Thyroid gland (tissue), 4 donors: ENCODE data around the gene CIDEC. TPM values are rescaled to one million over a fixed set of nuclear protein-coding genes. Genes with fewer than 3 reads are reported as not detected.

ENCODE experiments used
- DNase-seq, 2 donors: peaks; one replicate each; pipeline ENCODE4 v3.0.0-alpha.2; 2019
- H3K27ac ChIP-seq, 3 donors: fragments of 200-600 bp; sonication (generic); 1 replicate in 2 of 3; 2 replicates in 1 of 3; pipeline ENCODE4 v1.5.1; 2016 to 2019; ENCODE audit warnings: mild to moderate bottlenecking in 1 of 3, moderate library complexity in 1 of 3
- H3K27me3 ChIP-seq: fragments of 200-600 bp; sonication (generic); one replicate; pipeline ENCODE4 v1.5.1; 2019
- H3K36me3 ChIP-seq, 2 donors: fragments of 200-600 bp; sonication (generic); one replicate each; pipeline ENCODE4 v1.5.1; 2016 to 2019
- H3K4me1 ChIP-seq, 2 donors: fragments of 200-600 bp; sonication (generic); one replicate each; pipeline ENCODE4 v1.5.1; 2017 to 2019
- H3K4me3 ChIP-seq, 3 donors: fragments of 200-600 bp; sonication (generic); replicated peaks in 1 of 3; 1 replicate in 2 of 3; 2 replicates in 1 of 3; pipeline ENCODE4 v1.5.1; 2016; ENCODE audit warnings: mild to moderate bottlenecking in 1 of 3
- H3K9me3 ChIP-seq: fragments of 200-600 bp; sonication (generic); one replicate; pipeline ENCODE4 v1.5.1; 2017
- POLR2A ChIP-seq, 2 donors: fragments of 450-650 bp; IDR thresholded peaks; one replicate each; pipeline ENCODE4 v1.6.1; 2017; ENCODE audit warnings: antibody characterized with exemption in 2 of 2, mild to moderate bottlenecking in 2 of 2, moderate library complexity in 1 of 2
- WGBS, 2 donors: methylation state at CpG; one replicate each; pipeline ENCODE4 v1.1.5; 2017; 5-methylcytosine and 5-hydroxymethylcytosine counted together
- intact Hi-C: fragments of 100-400 bp; cut with DNase I; formaldehyde crosslinking; loops from one replicate; pipeline ENCODE4 v1.15.1; 2023
- total RNA-seq, 4 donors: library from RNA; depleted of rRNA; stranded (reverse); fragments of >200 nt; gene quantifications; one replicate each; pipeline ENCODE4 v1.2.3, GENCODE V29; 2016
- TF ChIP-seq, protein P1 (sequence below), 6 experiments: fragments of 200-600 bp in 3 of 6; fragments of 450-650 bp in 3 of 6; sonication (generic) in 3 of 6; IDR thresholded peaks; one replicate each; pipeline ENCODE4 v1.5.1; 2016 to 2019; ENCODE audit warnings: antibody characterized with exemption in 6 of 6, mild to moderate bottlenecking in 2 of 6, inconsistent platforms in 1 of 6, moderate library complexity in 1 of 6

CIDEC gene
- total RNA-seq, 4 donors from 2014 or later: 2.2 to 9.4 (median 3.0) TPM

DNA sequence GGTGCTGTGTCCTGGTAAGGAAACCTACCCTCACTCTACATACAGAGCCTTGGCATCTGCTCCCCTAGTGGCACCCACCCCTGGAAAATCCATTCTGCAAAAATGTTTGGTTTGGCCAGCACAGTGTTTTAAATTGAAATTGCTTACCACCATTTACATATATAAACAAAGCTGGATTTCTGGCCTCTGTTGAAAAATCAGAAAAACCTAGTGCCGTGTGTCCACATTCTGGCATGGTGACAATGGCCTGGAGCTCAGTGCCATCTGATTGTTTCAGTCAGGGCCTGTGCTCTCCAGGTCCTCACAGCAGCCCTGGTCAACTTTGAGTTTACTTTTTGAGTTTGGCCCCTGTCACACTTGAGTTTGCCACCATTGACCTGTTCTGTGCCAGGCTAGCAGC lies 34.0 kb upstream of the CIDEC start:
- intact Hi-C loops: no loop called here
- Histone ChIP-seq H3K27ac (peak overlapping the region in 1 of 3 donors; percentile 74), H3K36me3 (no peaks in the 10 kb centered on the region), H3K4me1 (peaks cover 29 to 33% of the 10 kb centered on the region in 2 donors), H3K27me3 (no peaks in the 10 kb centered on the region), H3K9me3 (no peaks in the 10 kb centered on the region), H3K4me3 (no peak overlapping the region)
- TF ChIP-seq, protein P1, sequence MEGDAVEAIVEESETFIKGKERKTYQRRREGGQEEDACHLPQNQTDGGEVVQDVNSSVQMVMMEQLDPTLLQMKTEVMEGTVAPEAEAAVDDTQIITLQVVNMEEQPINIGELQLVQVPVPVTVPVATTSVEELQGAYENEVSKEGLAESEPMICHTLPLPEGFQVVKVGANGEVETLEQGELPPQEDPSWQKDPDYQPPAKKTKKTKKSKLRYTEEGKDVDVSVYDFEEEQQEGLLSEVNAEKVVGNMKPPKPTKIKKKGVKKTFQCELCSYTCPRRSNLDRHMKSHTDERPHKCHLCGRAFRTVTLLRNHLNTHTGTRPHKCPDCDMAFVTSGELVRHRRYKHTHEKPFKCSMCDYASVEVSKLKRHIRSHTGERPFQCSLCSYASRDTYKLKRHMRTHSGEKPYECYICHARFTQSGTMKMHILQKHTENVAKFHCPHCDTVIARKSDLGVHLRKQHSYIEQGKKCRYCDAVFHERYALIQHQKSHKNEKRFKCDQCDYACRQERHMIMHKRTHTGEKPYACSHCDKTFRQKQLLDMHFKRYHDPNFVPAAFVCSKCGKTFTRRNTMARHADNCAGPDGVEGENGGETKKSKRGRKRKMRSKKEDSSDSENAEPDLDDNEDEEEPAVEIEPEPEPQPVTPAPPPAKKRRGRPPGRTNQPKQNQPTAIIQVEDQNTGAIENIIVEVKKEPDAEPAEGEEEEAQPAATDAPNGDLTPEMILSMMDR (IDR thresholded peaks at IDR 0.05): no peak
- no peak for TF ChIP-seq POLR2A (IDR thresholded peaks at IDR 0.05)
- WGBS, 2 donors: 25 to 64% methylated on average over 1 of the region's 1 CpG
- DNase-seq: peak in 1 of 2 donors; percentile 37

GRCh38 chr3:9913601-9914000 lies 33.5 kb upstream of the CIDEC start:
- TF ChIP-seq, protein P1 (IDR thresholded peaks at IDR 0.05): no peak
- no peak for TF ChIP-seq POLR2A (IDR thresholded peaks at IDR 0.05)
- H3K9me3 ChIP-seq: no peaks in the 10 kb centered on the region
- no peak overlapping the region for H3K4me3 ChIP-seq
- no peak overlapping the region for H3K27ac ChIP-seq
- H3K27me3 ChIP-seq: no peaks in the 10 kb centered on the region
- H3K4me1 ChIP-seq: peaks cover 29 to 33% of the 10 kb centered on the region in 2 donors
- no peak for DNase-seq
- intact Hi-C loops: no loop called here
- 79 to 95% methylated on average over 5 of the region's 5 CpGs for WGBS, 2 donors
- no peaks in the 10 kb centered on the region for H3K36me3 ChIP-seq

GRCh38 chr3:9912294-9912935 lies 32.4 kb upstream of the CIDEC start:
- no peak for TF ChIP-seq POLR2A (IDR thresholded peaks at IDR 0.05)
- TF ChIP-seq, protein P1 (IDR thresholded peaks at IDR 0.05): no peak
- DNase-seq: no peak
- H3K27me3 ChIP-seq: no peaks in the 10 kb centered on the region
- H3K9me3 ChIP-seq: no peaks in the 10 kb centered on the region
- H3K27ac ChIP-seq: no peak overlapping the region
- H3K4me3 ChIP-seq: no peak overlapping the region
- H3K36me3 ChIP-seq: no peaks in the 10 kb centered on the region
- intact Hi-C loops: no loop called here
- 85 to 88% methylated on average over 7 of the region's 7 CpGs for WGBS, 2 donors
- peaks cover 20 to 23% of the 10 kb centered on the region in 2 donors for H3K4me1 ChIP-seq

GRCh38 chr3:9911863-9912262 lies 31.8 kb upstream of the CIDEC start:
- H3K27ac ChIP-seq: no peak overlapping the region
- peaks cover 18 to 20% of the 10 kb centered on the region in 2 donors for H3K4me1 ChIP-seq
- H3K9me3 ChIP-seq: no peaks in the 10 kb centered on the region
- no peaks in the 10 kb centered on the region for H3K27me3 ChIP-seq
- no peak overlapping the region for H3K4me3 ChIP-seq
- intact Hi-C loops: no loop called here
- 89 to 93% methylated on average over 8 of the region's 8 CpGs for WGBS, 2 donors
- DNase-seq: no peak
- no peaks in the 10 kb centered on the region for H3K36me3 ChIP-seq
- TF ChIP-seq POLR2A (IDR thresholded peaks at IDR 0.05): no peak
- TF ChIP-seq, protein P1 (IDR thresholded peaks at IDR 0.05): no peak

- TF ChIP-seq, protein P1 (IDR thresholded peaks at IDR 0.05): no peak
- no peaks in the 10 kb centered on the region for H3K27me3 ChIP-seq
- peaks cover 3% of the 10 kb centered on the region in 2 donors for H3K4me1 ChIP-seq
- DNase-seq: no peak
- no peak overlapping the region for H3K27ac ChIP-seq
- no peaks in the 10 kb centered on the region for H3K9me3 ChIP-seq
- intact Hi-C loops: no loop called here
- no peak overlapping the region for H3K4me3 ChIP-seq
- 81 to 92% methylated on average over 7 of the region's 7 CpGs for WGBS, 2 donors
- H3K36me3 ChIP-seq: no peaks in the 10 kb centered on the region
These were observed 29.4 kb upstream of the CIDEC start for GRCh38 chr3:9909221-9910013.
